Dendritic cell treated with granulocyte-macrophage colony-stimulating factor and Interleukin-4, amounts not matched to agents 40 ng/mL and 50 ng/mL, for 4 days (primary cell): ENCODE results near the gene JARID2.

Experiments used
- H3K27ac Mint-ChIP-seq: one replicate; pipeline ENCODE4 v1.8.0; 2022; ENCODE audit warnings: mild to moderate bottlenecking, mixed read lengths
- H3K27me3 Mint-ChIP-seq: one replicate; pipeline ENCODE4 v1.8.0; 2022; ENCODE audit warnings: mild to moderate bottlenecking, mixed read lengths
- H3K36me3 Mint-ChIP-seq: one replicate; pipeline ENCODE4 v1.8.0; 2022; ENCODE audit warnings: low read depth, mixed read lengths
- H3K4me1 Mint-ChIP-seq: one replicate; pipeline ENCODE4 v1.8.0; 2022; ENCODE audit warnings: low read depth, mixed read lengths
- H3K4me3 Mint-ChIP-seq: one replicate; pipeline ENCODE4 v1.8.0; 2022; ENCODE audit warnings: mild to moderate bottlenecking, moderate library complexity, mixed read lengths
- H3K9me3 Mint-ChIP-seq: one replicate; pipeline ENCODE4 v1.8.0; 2022; ENCODE audit warnings: mixed read lengths
- intact Hi-C: fragments of 100-400 bp; cut with micrococcal nuclease; formaldehyde crosslinking; loops from one replicate; pipeline ENCODE4 v1.15.0; 2022

Gene JARID2

GRCh38 chr6:15516923-15517560 is 271.2 kb downstream of the JARID2 start:
- H3K27me3 Mint-ChIP-seq: no peaks in the 10 kb centered on the region
- intact Hi-C loops: no loop called here
- H3K9me3 Mint-ChIP-seq: no peaks in the 10 kb centered on the region
- H3K27ac Mint-ChIP-seq: no peak overlapping the region
- H3K4me3 Mint-ChIP-seq: no peak overlapping the region
- H3K4me1 Mint-ChIP-seq: peaks cover 49% of the 10 kb centered on the region
- H3K36me3 Mint-ChIP-seq: peaks cover 100% of the 10 kb centered on the region

- H3K4me3 Mint-ChIP-seq: no peak overlapping the region
- H3K36me3 Mint-ChIP-seq: peaks cover 100% of the 10 kb centered on the region
- H3K27ac Mint-ChIP-seq: no peak overlapping the region
- no peaks in the 10 kb centered on the region for H3K9me3 Mint-ChIP-seq
- no peaks in the 10 kb centered on the region for H3K27me3 Mint-ChIP-seq
- H3K4me1 Mint-ChIP-seq: peaks cover 49% of the 10 kb centered on the region
- intact Hi-C loops: no loop called here
Measured at GRCh38 chr6:15517600-15517999, 271.7 kb downstream of the JARID2 start.

- intact Hi-C loops: no loop called here
- Mint-ChIP-seq H3K36me3 (peaks cover 100% of the 10 kb centered on the region), H3K27me3 (no peaks in the 10 kb centered on the region)
Measured at GRCh38 chr6:15518057-15518456, 272.2 kb downstream of the JARID2 start.

GRCh38 chr6:15518878-15519277 is 273.0 kb downstream of the JARID2 start:
- H3K27me3 Mint-ChIP-seq: no peaks in the 10 kb centered on the region
- H3K9me3 Mint-ChIP-seq: no peaks in the 10 kb centered on the region
- peaks cover 44% of the 10 kb centered on the region for H3K4me1 Mint-ChIP-seq
- intact Hi-C loops: no loop called here
- H3K27ac Mint-ChIP-seq: peak overlapping the region; percentile 21
- no peak overlapping the region for H3K4me3 Mint-ChIP-seq
- peaks cover 100% of the 10 kb centered on the region for H3K36me3 Mint-ChIP-seq

More at GRCh38 chr6:15518057-15518456, 272.2 kb downstream of the JARID2 start:
- Mint-ChIP-seq H3K4me1 (peaks cover 49% of the 10 kb centered on the region), H3K9me3 (no peaks in the 10 kb centered on the region), H3K4me3 (no peak overlapping the region), H3K27ac (no peak overlapping the region)

- no peaks in the 10 kb centered on the region for H3K9me3 Mint-ChIP-seq
- intact Hi-C loops: no loop called here
- H3K27me3 Mint-ChIP-seq: no peaks in the 10 kb centered on the region
- H3K4me1 Mint-ChIP-seq: peaks cover 40% of the 10 kb centered on the region
- H3K36me3 Mint-ChIP-seq: peaks cover 100% of the 10 kb centered on the region
- no peak overlapping the region for H3K4me3 Mint-ChIP-seq
- H3K27ac Mint-ChIP-seq: peak overlapping the region; percentile 21
Measured at GRCh38 chr6:15519681-15520080, 273.8 kb downstream of the JARID2 start.

- no peak overlapping the region for H3K27ac Mint-ChIP-seq
Measured at GRCh38 chr6:15520626-15521203, 274.8 kb downstream of the JARID2 start.

GRCh38 chr6:15521582-15521981 is 275.7 kb downstream of the JARID2 start:
- no peak overlapping the region for H3K4me3 Mint-ChIP-seq
- H3K27ac Mint-ChIP-seq: peak overlapping the region; percentile 69
- peaks cover 100% of the 10 kb centered on the region for H3K36me3 Mint-ChIP-seq
- peaks cover 27% of the 10 kb centered on the region for H3K4me1 Mint-ChIP-seq
- no peaks in the 10 kb centered on the region for H3K9me3 Mint-ChIP-seq
- H3K27me3 Mint-ChIP-seq: no peaks in the 10 kb centered on the region
- intact Hi-C loops: no loop called here

More at GRCh38 chr6:15520626-15521203, 274.8 kb downstream of the JARID2 start:
- no peak overlapping the region for H3K4me3 Mint-ChIP-seq
- H3K9me3 Mint-ChIP-seq: no peaks in the 10 kb centered on the region
- no peaks in the 10 kb centered on the region for H3K27me3 Mint-ChIP-seq
- intact Hi-C loops: no loop called here
- H3K36me3 Mint-ChIP-seq: peaks cover 100% of the 10 kb centered on the region
- H3K4me1 Mint-ChIP-seq: peaks cover 33% of the 10 kb centered on the region

GRCh38 chr6:15522026-15522425 is 276.2 kb downstream of the JARID2 start:
- Mint-ChIP-seq H3K4me3 (no peak overlapping the region), H3K27me3 (no peaks in the 10 kb centered on the region), H3K4me1 (peaks cover 27% of the 10 kb centered on the region), H3K36me3 (peaks cover 97% of the 10 kb centered on the region), H3K9me3 (no peaks in the 10 kb centered on the region), H3K27ac (peak overlapping the region; percentile 69)
- intact Hi-C loops: no loop called here

GRCh38 chr6:15522427-15522826 is 276.6 kb downstream of the JARID2 start:
- H3K9me3 Mint-ChIP-seq: no peaks in the 10 kb centered on the region
- peaks cover 27% of the 10 kb centered on the region for H3K4me1 Mint-ChIP-seq
- H3K27me3 Mint-ChIP-seq: no peaks in the 10 kb centered on the region
- H3K36me3 Mint-ChIP-seq: peaks cover 94% of the 10 kb centered on the region
- H3K27ac Mint-ChIP-seq: peak overlapping the region; percentile 69
- H3K4me3 Mint-ChIP-seq: no peak overlapping the region
- intact Hi-C loops: no loop called here

- intact Hi-C loops: no loop called here
- no peak overlapping the region for H3K4me3 Mint-ChIP-seq
Measured at GRCh38 chr6:15522856-15523529, 277.1 kb downstream of the JARID2 start.

GRCh38 chr6:15523679-15524630 is 278.1 kb downstream of the JARID2 start:
- H3K36me3 Mint-ChIP-seq: peaks cover 94% of the 10 kb centered on the region
- no peak overlapping the region for H3K4me3 Mint-ChIP-seq
- peaks cover 27% of the 10 kb centered on the region for H3K4me1 Mint-ChIP-seq
- intact Hi-C loops: no loop called here
- H3K27ac Mint-ChIP-seq: peak overlapping the region; percentile 69
- no peaks in the 10 kb centered on the region for H3K27me3 Mint-ChIP-seq
- H3K9me3 Mint-ChIP-seq: no peaks in the 10 kb centered on the region

More at GRCh38 chr6:15522856-15523529, 277.1 kb downstream of the JARID2 start:
- Mint-ChIP-seq H3K27ac (peak overlapping the region; percentile 69), H3K36me3 (peaks cover 94% of the 10 kb centered on the region), H3K27me3 (no peaks in the 10 kb centered on the region), H3K4me1 (peaks cover 27% of the 10 kb centered on the region), H3K9me3 (no peaks in the 10 kb centered on the region)

- H3K27ac Mint-ChIP-seq: no peak overlapping the region
- H3K36me3 Mint-ChIP-seq: peaks cover 94% of the 10 kb centered on the region
- no peaks in the 10 kb centered on the region for H3K9me3 Mint-ChIP-seq
- peaks cover 27% of the 10 kb centered on the region for H3K4me1 Mint-ChIP-seq
- intact Hi-C loops: no loop called here
- no peaks in the 10 kb centered on the region for H3K27me3 Mint-ChIP-seq
- no peak overlapping the region for H3K4me3 Mint-ChIP-seq
Measured at GRCh38 chr6:15524861-15525401, 279.1 kb downstream of the JARID2 start.

GRCh38 chr6:15526212-15526701 is 280.4 kb downstream of the JARID2 start:
- no peaks in the 10 kb centered on the region for H3K9me3 Mint-ChIP-seq
- H3K4me1 Mint-ChIP-seq: peaks cover 22% of the 10 kb centered on the region
- no peak overlapping the region for H3K27ac Mint-ChIP-seq
- H3K27me3 Mint-ChIP-seq: no peaks in the 10 kb centered on the region
- intact Hi-C loops: no loop called here
- H3K36me3 Mint-ChIP-seq: peaks cover 94% of the 10 kb centered on the region
- H3K4me3 Mint-ChIP-seq: no peak overlapping the region
